ENCODE measurements around the gene CDCP2.

The CDCP2 gene

GRCh38 chr1:54120018-54120697 is 32.6 kb downstream of the CDCP2 start:
- H3K9me3 ChIP-seq (ENCODE audit: low read depth, low read length) = no peaks in the 10 kb centered on the region
- no peak overlapping the region for H3K4me3 ChIP-seq
- TF ChIP-seq POLR2AphosphoS5 (IDR thresholded peaks at IDR 0.05; ENCODE audit: borderline replicate concordance, low read depth, low read length) = no peak
- no peak for TF ChIP-seq EZH2 (IDR thresholded peaks at IDR 0.05)
- no peak for TF ChIP-seq FOXP2 (optimal IDR thresholded peaks at IDR 0.05; ENCODE audit: control extremely low read depth, extremely low read length, insufficient read depth)
- H3K9ac ChIP-seq (ENCODE audit: insufficient read length) = no peak overlapping the region
- no peak overlapping the region for H3K27ac ChIP-seq
- H3K36me3 ChIP-seq (ENCODE audit: insufficient read depth, low read length) = no peaks in the 10 kb centered on the region
- no peak for DNase-seq (ENCODE audit: low read depth, low spot score)

GRCh38 chr1:54118704-54119103 is 34.1 kb downstream of the CDCP2 start:
- no peak overlapping the region for H3K27ac ChIP-seq
- H3K9ac ChIP-seq (ENCODE audit: insufficient read length) = no peak overlapping the region
- no peak for TF ChIP-seq FOXP2 (optimal IDR thresholded peaks at IDR 0.05; ENCODE audit: control extremely low read depth, extremely low read length, insufficient read depth)
- TF ChIP-seq EZH2 (IDR thresholded peaks at IDR 0.05) = no peak
- no peak for TF ChIP-seq POLR2AphosphoS5 (IDR thresholded peaks at IDR 0.05; ENCODE audit: borderline replicate concordance, low read depth, low read length)
- H3K36me3 ChIP-seq (ENCODE audit: insufficient read depth, low read length) = no peaks in the 10 kb centered on the region
- no peaks in the 10 kb centered on the region for H3K9me3 ChIP-seq (ENCODE audit: low read depth, low read length)
- H3K4me3 ChIP-seq = no peak overlapping the region
- DNase-seq (ENCODE audit: low read depth, low spot score) = no peak

GRCh38 chr1:54117815-54118563 is 34.8 kb downstream of the CDCP2 start:
- Histone ChIP-seq H3K27ac (no peak overlapping the region), H3K9me3 (ENCODE audit: low read depth, low read length) (no peaks in the 10 kb centered on the region), H3K36me3 (ENCODE audit: insufficient read depth, low read length) (no peaks in the 10 kb centered on the region), H3K4me3 (no peak overlapping the region), H3K9ac (ENCODE audit: insufficient read length) (no peak overlapping the region)
- no peak for TF ChIP-seq EZH2 (IDR thresholded peaks at IDR 0.05)
- no peak for TF ChIP-seq FOXP2 (optimal IDR thresholded peaks at IDR 0.05; ENCODE audit: control extremely low read depth, extremely low read length, insufficient read depth)
- no peak for TF ChIP-seq POLR2AphosphoS5 (IDR thresholded peaks at IDR 0.05; ENCODE audit: borderline replicate concordance, low read depth, low read length)
- DNase-seq (ENCODE audit: low read depth, low spot score) = no peak

GRCh38 chr1:54115520-54115919 is 37.3 kb downstream of the CDCP2 start:
- Histone ChIP-seq H3K9me3 (ENCODE audit: low read depth, low read length) (no peaks in the 10 kb centered on the region), H3K4me3 (no peak overlapping the region), H3K27ac (no peak overlapping the region), H3K9ac (ENCODE audit: insufficient read length) (no peak overlapping the region), H3K36me3 (ENCODE audit: insufficient read depth, low read length) (no peaks in the 10 kb centered on the region)
- DNase-seq (ENCODE audit: low read depth, low spot score) = no peak
- TF ChIP-seq FOXP2 (optimal IDR thresholded peaks at IDR 0.05; ENCODE audit: control extremely low read depth, extremely low read length, insufficient read depth) (no peak), EZH2 (IDR thresholded peaks at IDR 0.05) (no peak), POLR2AphosphoS5 (IDR thresholded peaks at IDR 0.05; ENCODE audit: borderline replicate concordance, low read depth, low read length) (no peak)

- H3K9ac ChIP-seq (ENCODE audit: insufficient read length) = no peak overlapping the region
- TF ChIP-seq FOXP2 (optimal IDR thresholded peaks at IDR 0.05; ENCODE audit: control extremely low read depth, extremely low read length, insufficient read depth) = no peak
- no peak for TF ChIP-seq POLR2AphosphoS5 (IDR thresholded peaks at IDR 0.05; ENCODE audit: borderline replicate concordance, low read depth, low read length)
- TF ChIP-seq EZH2 (IDR thresholded peaks at IDR 0.05) = no peak
These were observed 37.8 kb downstream of the CDCP2 start for GRCh38 chr1:54114955-54115354.

GRCh38 chr1:54114001-54114400 is 38.8 kb downstream of the CDCP2 start:
- H3K9ac ChIP-seq (ENCODE audit: insufficient read length) = no peak overlapping the region
- H3K4me3 ChIP-seq = no peak overlapping the region
- no peak for DNase-seq (ENCODE audit: low read depth, low spot score)
- no peaks in the 10 kb centered on the region for H3K9me3 ChIP-seq (ENCODE audit: low read depth, low read length)
- no peak overlapping the region for H3K27ac ChIP-seq
- TF ChIP-seq FOXP2 (optimal IDR thresholded peaks at IDR 0.05; ENCODE audit: control extremely low read depth, extremely low read length, insufficient read depth) = no peak
- TF ChIP-seq EZH2 (IDR thresholded peaks at IDR 0.05) = no peak
- TF ChIP-seq POLR2AphosphoS5 (IDR thresholded peaks at IDR 0.05; ENCODE audit: borderline replicate concordance, low read depth, low read length) = no peak
- H3K36me3 ChIP-seq (ENCODE audit: insufficient read depth, low read length) = no peaks in the 10 kb centered on the region

More at GRCh38 chr1:54114955-54115354, 37.8 kb downstream of the CDCP2 start:
- Histone ChIP-seq H3K4me3 (no peak overlapping the region), H3K9me3 (ENCODE audit: low read depth, low read length) (no peaks in the 10 kb centered on the region), H3K36me3 (ENCODE audit: insufficient read depth, low read length) (no peaks in the 10 kb centered on the region), H3K27ac (no peak overlapping the region)
- DNase-seq (ENCODE audit: low read depth, low spot score) = no peak

- TF ChIP-seq EZH2 (IDR thresholded peaks at IDR 0.05) = no peak
- TF ChIP-seq POLR2AphosphoS5 (IDR thresholded peaks at IDR 0.05; ENCODE audit: borderline replicate concordance, low read depth, low read length) = no peak
- TF ChIP-seq FOXP2 (optimal IDR thresholded peaks at IDR 0.05; ENCODE audit: control extremely low read depth, extremely low read length, insufficient read depth) = no peak
- no peaks in the 10 kb centered on the region for H3K36me3 ChIP-seq (ENCODE audit: insufficient read depth, low read length)
- H3K4me3 ChIP-seq = no peak overlapping the region
These were observed 40.0 kb downstream of the CDCP2 start for GRCh38 chr1:54112705-54113368.

GRCh38 chr1:54112027-54112426 is 40.8 kb downstream of the CDCP2 start:
- DNase-seq (ENCODE audit: low read depth, low spot score) = no peak
- Histone ChIP-seq H3K4me3 (no peak overlapping the region), H3K9ac (ENCODE audit: insufficient read length) (no peak overlapping the region), H3K27ac (no peak overlapping the region), H3K36me3 (ENCODE audit: insufficient read depth, low read length) (no peaks in the 10 kb centered on the region), H3K9me3 (ENCODE audit: low read depth, low read length) (no peaks in the 10 kb centered on the region)
- TF ChIP-seq FOXP2 (optimal IDR thresholded peaks at IDR 0.05; ENCODE audit: control extremely low read depth, extremely low read length, insufficient read depth) (no peak), EZH2 (IDR thresholded peaks at IDR 0.05) (no peak), POLR2AphosphoS5 (IDR thresholded peaks at IDR 0.05; ENCODE audit: borderline replicate concordance, low read depth, low read length) (no peak)

More at GRCh38 chr1:54112705-54113368, 40.0 kb downstream of the CDCP2 start:
- no peak overlapping the region for H3K27ac ChIP-seq
- H3K9me3 ChIP-seq (ENCODE audit: low read depth, low read length) = no peaks in the 10 kb centered on the region
- no peak for DNase-seq (ENCODE audit: low read depth, low spot score)
- H3K9ac ChIP-seq (ENCODE audit: insufficient read length) = no peak overlapping the region
